Aorta (tissue), 5 donors: Measurements from ENCODE around the gene PKNOX1. TPM values are rescaled to one million over a fixed set of nuclear protein-coding genes. Genes with fewer than 3 reads are reported as not detected.
"Not testable (repeated sequence)": the region's sequence is repeated elsewhere in the genome, so short reads cannot be mapped to it uniquely, and the experiment has no call there.

Experiments used
- ATAC-seq: fragments of 200-7000 bp; cut with Tn5 transposase; one replicate; pipeline ENCODE4 v1.9.1; 2022; ENCODE audit warnings: moderate library complexity; ENCODE audit not compliant: low FRiP score
- DNase-seq, 2 donors: peaks; one replicate each; pipeline ENCODE4 v3.0.0-alpha.2; 2020
- H3K27ac ChIP-seq, 2 donors: one replicate each; pipeline ENCODE4 v1.5.1; 2013; ENCODE audit warnings: low read length in 2 of 2, mild to moderate bottlenecking in 2 of 2, moderate library complexity in 2 of 2, control low read depth in 1 of 2, inconsistent platforms in 1 of 2, low read depth in 1 of 2
- H3K27me3 ChIP-seq, 2 donors: one replicate each; pipeline ENCODE4 v1.6.1; 2013; ENCODE audit warnings: control low read depth in 1 of 2, low read length in 1 of 2, mild to moderate bottlenecking in 1 of 2, moderate library complexity in 1 of 2; ENCODE audit not compliant: insufficient read depth in 2 of 2, control insufficient read depth in 1 of 2
- H3K36me3 ChIP-seq, 2 donors: one replicate each; pipeline ENCODE4 v1.6.1; 2013; ENCODE audit warnings: control low read depth in 1 of 2, low read length in 1 of 2, mild to moderate bottlenecking in 1 of 2; ENCODE audit not compliant: insufficient read depth in 2 of 2, control insufficient read depth in 1 of 2
- H3K4me1 ChIP-seq, 2 donors: one replicate each; pipeline ENCODE4 v1.6.1; 2013; ENCODE audit warnings: low read length in 2 of 2, control low read depth in 1 of 2, mild to moderate bottlenecking in 1 of 2, moderate library complexity in 1 of 2; ENCODE audit not compliant: insufficient read depth in 2 of 2, control insufficient read depth in 1 of 2
- H3K4me3 ChIP-seq, 2 donors: one replicate each; pipeline ENCODE4 v1.5.1; 2013; ENCODE audit warnings: low read length in 2 of 2, control low read depth in 1 of 2, mild to moderate bottlenecking in 1 of 2
- H3K9me3 ChIP-seq: one replicate; pipeline ENCODE4 v1.6.1; 2013; ENCODE audit warnings: mild to moderate bottlenecking, low read length; ENCODE audit not compliant: control insufficient read depth
- WGBS, 2 donors: extraction: QIAGEN DNeasy Blood & Tissue Kit; methylation state at CpG; one replicate each; pipeline ENCODE4 v1.1.7; 2013; 5-methylcytosine and 5-hydroxymethylcytosine counted together
- intact Hi-C, 2 donors: fragments of 100-400 bp; cut with DNase I; formaldehyde crosslinking; loops; one replicate each; pipeline versions ENCODE4 v1.14.2 to v1.15.0; 2022
- polyA plus RNA-seq, 2 donors: library from polyadenylated mRNA; stranded (reverse); fragments of 200-250 nt; gene quantifications; one replicate each; pipeline ENCODE4 v1.2.3, GENCODE V29; 2013
- total RNA-seq, 2 donors: library from RNA; stranded (reverse); fragmentation: NEBNext Ultra II Directional; extraction: Animal tissue kit (Norgen Biotek cat#: 25700); gene quantifications; one replicate each; pipeline ENCODE4 v1.2.1, GENCODE V29; 2021
- donor health status: healthy with polysubstance abuse.
- donor health status: Bipolar disorder and iron deficiency.
- donor health status: DM: no; HTN: no; CAD: no.
- donor health status: DM: no; HTN: no; CAD: no.
- donor health status: DM: yes; HTN: yes; CAD: no.

Gene PKNOX1
- total and polyA plus RNA-seq, 4 donors = 3.8 to 22.7 (median 12.3) TPM

DNA sequence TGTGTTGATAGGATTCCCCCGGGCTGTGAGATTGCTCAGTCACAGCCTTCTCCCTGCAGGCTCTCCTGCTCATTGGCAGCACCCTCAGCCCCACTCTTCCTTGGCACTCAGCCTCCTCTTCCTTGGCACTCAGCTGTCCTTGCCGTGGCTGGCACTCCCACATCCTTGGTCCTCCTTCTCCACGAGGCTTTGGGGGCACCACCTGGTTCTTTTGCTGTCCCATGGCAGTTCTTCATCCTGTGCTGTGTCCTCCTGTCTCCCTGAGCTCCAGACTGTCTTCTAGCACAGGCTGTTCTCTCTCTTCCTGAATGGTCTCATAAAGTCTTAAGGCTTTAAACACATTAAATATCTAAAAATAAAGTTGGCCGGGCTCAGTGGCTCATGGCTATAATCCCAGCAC lies 27.0 kb downstream of the PKNOX1 start:
- 1 to 5% methylated on average over 4 of the region's 4 CpGs for WGBS, 2 donors
- peak; percentile 42 for ATAC-seq
- DNase-seq = no peak
- no peak overlapping the region for H3K4me3 ChIP-seq
- intact Hi-C loops = no loop called here
- no peaks in the 10 kb centered on the region for H3K27me3 ChIP-seq
- no peaks in the 10 kb centered on the region for H3K36me3 ChIP-seq
- H3K27ac ChIP-seq = peak overlapping the region in 1 of 2 donors; percentile 28
- no peaks in the 10 kb centered on the region for H3K4me1 ChIP-seq
- no peaks in the 10 kb centered on the region for H3K9me3 ChIP-seq

GRCh38 chr21:43004926-43005325 lies 30.6 kb downstream of the PKNOX1 start:
- WGBS, 2 donors = 72 to 74% methylated on average over 8 of the region's 8 CpGs
- intact Hi-C loops = no loop called here
- DNase-seq = no peak
- Histone ChIP-seq H3K4me1 (no peaks in the 10 kb centered on the region), H3K36me3 (peaks cover 0 to 2% of the 10 kb centered on the region in 2 donors), H3K27ac (no peak overlapping the region), H3K27me3 (no peaks in the 10 kb centered on the region), H3K4me3 (no peak overlapping the region), H3K9me3 (no peaks in the 10 kb centered on the region)
- ATAC-seq = no peak

GRCh38 chr21:43005635-43006034 lies 31.3 kb downstream of the PKNOX1 start:
- no peaks in the 10 kb centered on the region for H3K4me1 ChIP-seq
- H3K27ac ChIP-seq = no peak overlapping the region
- DNase-seq (no peak), ATAC-seq (no peak)
- no peaks in the 10 kb centered on the region for H3K9me3 ChIP-seq
- H3K36me3 ChIP-seq = peaks cover 0 to 2% of the 10 kb centered on the region in 2 donors
- intact Hi-C loops = no loop called here
- no peak overlapping the region for H3K4me3 ChIP-seq
- WGBS, 2 donors = 83 to 84% methylated on average over 9 of the region's 9 CpGs
- no peaks in the 10 kb centered on the region for H3K27me3 ChIP-seq

GRCh38 chr21:43006051-43006873 lies 31.9 kb downstream of the PKNOX1 start:
- intact Hi-C loops, H3K4me1 ChIP-seq, H3K4me3 ChIP-seq, H3K9me3 ChIP-seq, H3K27ac ChIP-seq, DNase-seq, H3K27me3 ChIP-seq, ATAC-seq, H3K36me3 ChIP-seq: not testable (repeated sequence)
- 78 to 85% methylated on average over 14 of the region's 14 CpGs for WGBS, 2 donors

- ATAC-seq (no peak), DNase-seq (no peak)
- no peak overlapping the region for H3K4me3 ChIP-seq
- WGBS, 2 donors = 83 to 89% methylated on average over 4 of the region's 4 CpGs
- H3K36me3 ChIP-seq = peaks cover 1 to 2% of the 10 kb centered on the region in 2 donors
- H3K27ac ChIP-seq = no peak overlapping the region
- intact Hi-C loops = no loop called here
- H3K9me3 ChIP-seq = no peaks in the 10 kb centered on the region
- H3K4me1 ChIP-seq = no peaks in the 10 kb centered on the region
- no peaks in the 10 kb centered on the region for H3K27me3 ChIP-seq
These were observed 32.5 kb downstream of the PKNOX1 start for GRCh38 chr21:43006874-43007208.

- H3K27ac ChIP-seq = no peak overlapping the region
- H3K27me3 ChIP-seq = no peaks in the 10 kb centered on the region
- H3K9me3 ChIP-seq = no peaks in the 10 kb centered on the region
- no peak for DNase-seq
- H3K4me3 ChIP-seq = no peak overlapping the region
- no peak for ATAC-seq
- no peaks in the 10 kb centered on the region for H3K4me1 ChIP-seq
- H3K36me3 ChIP-seq = peaks cover 0 to 5% of the 10 kb centered on the region in 2 donors
- intact Hi-C loops = no loop called here
- 94 to 95% methylated on average over 6 of the region's 6 CpGs for WGBS, 2 donors
These were observed 38.2 kb downstream of the PKNOX1 start for GRCh38 chr21:43012596-43012995.

GRCh38 chr21:43015906-43016540 lies 41.7 kb downstream of the PKNOX1 start:
- Histone ChIP-seq H3K27me3 (no peaks in the 10 kb centered on the region), H3K4me1 (no peaks in the 10 kb centered on the region), H3K36me3 (peaks cover 0 to 9% of the 10 kb centered on the region in 2 donors), H3K9me3 (no peaks in the 10 kb centered on the region), H3K27ac (no peak overlapping the region), H3K4me3 (no peak overlapping the region)
- no peak for DNase-seq
- intact Hi-C loops = no loop called here
- ATAC-seq = no peak
- WGBS, 2 donors = 85 to 86% methylated on average over 13 of the region's 13 CpGs

DNA sequence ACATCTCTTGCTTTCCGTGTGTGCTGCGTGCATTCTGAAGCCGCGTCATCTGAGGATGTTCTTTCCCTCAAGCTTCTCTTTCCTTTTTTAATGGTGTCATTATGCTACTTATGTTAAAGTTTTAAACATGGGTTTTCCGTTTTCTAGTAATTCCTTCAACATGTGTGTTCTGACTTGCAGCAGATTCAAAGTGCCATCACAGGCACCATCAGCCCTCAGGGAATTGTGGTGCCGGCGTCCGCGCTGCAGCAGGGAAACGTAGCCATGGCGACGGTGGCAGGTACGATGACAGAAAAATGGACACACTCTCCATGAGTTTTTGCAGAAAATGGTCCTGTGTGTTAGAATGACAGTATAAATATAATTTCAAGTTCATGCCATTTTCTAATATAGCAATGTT lies 42.4 kb downstream of the PKNOX1 start:
- Histone ChIP-seq H3K27me3 (no peaks in the 10 kb centered on the region), H3K36me3 (peaks cover 0 to 9% of the 10 kb centered on the region in 2 donors), H3K27ac (no peak overlapping the region), H3K4me3 (no peak overlapping the region), H3K9me3 (no peaks in the 10 kb centered on the region), H3K4me1 (no peaks in the 10 kb centered on the region)
- intact Hi-C loops = no loop called here
- ATAC-seq (no peak), DNase-seq (no peak)
- WGBS, 2 donors = 86 to 91% methylated on average over 13 of the region's 13 CpGs

GRCh38 chr21:43018519-43018918 lies 44.2 kb downstream of the PKNOX1 start:
- H3K27ac ChIP-seq = no peak overlapping the region
- H3K4me1 ChIP-seq = no peaks in the 10 kb centered on the region
- H3K4me3 ChIP-seq = no peak overlapping the region
- H3K36me3 ChIP-seq = peaks cover 0 to 8% of the 10 kb centered on the region in 2 donors
- H3K9me3 ChIP-seq = no peaks in the 10 kb centered on the region
- WGBS, 2 donors = 86 to 98% methylated on average over 8 to 10 of the region's 10 CpGs
- H3K27me3 ChIP-seq = no peaks in the 10 kb centered on the region
- no peak for ATAC-seq
- intact Hi-C loops = no loop called here
- no peak for DNase-seq
